ENCODE data around the gene HSDL1. TPM values are rescaled to one million over a fixed set of nuclear protein-coding genes. Genes with fewer than 3 reads are reported as not detected.

HSDL1 gene
- total and polyA plus RNA-seq, 2 of the 8 experiments (the other 6 are each of a cell fraction or from before 2014, with no cell fraction given): 25.0 to 55.7 TPM

DNA sequence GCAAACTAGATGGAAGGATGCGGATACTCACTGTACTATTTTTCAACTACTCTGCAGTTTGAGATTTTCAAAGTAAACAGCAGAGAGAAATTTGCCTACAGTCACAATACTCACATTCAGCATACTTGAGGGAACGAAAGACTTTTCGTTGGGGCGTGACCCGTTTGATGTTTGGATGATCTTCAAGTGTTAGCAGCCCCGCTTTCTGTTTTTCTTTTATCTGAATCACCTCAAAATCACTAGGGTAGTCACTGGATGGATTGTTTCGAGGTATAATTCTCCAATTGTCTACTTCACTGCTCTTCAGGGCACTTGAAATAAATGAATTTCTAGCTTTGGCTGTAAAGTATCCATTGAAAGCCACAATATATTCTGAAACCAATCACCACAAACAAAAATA lies 46.0 kb downstream of the HSDL1 start:
- Histone ChIP-seq H3K79me2 (ENCODE audit: control insufficient read depth in 1 of 2, insufficient read depth in 2 of 2, low read length in 2 of 2) (peaks cover 0 to 25% of the 10 kb centered on the region in 2 experiments; a peak in 2 of 4 replicates), H3K4me3 (ENCODE audit: extremely low read depth in 1 of 4, insufficient read depth in 2 of 4, low read depth in 3 of 4, low read length in 4 of 4) (no peak overlapping the region), H4K91ac (replicated peaks; ENCODE audit: insufficient read length, low read length) (no peak overlapping the region), H3K14ac (ENCODE audit: insufficient read length) (no peak overlapping the region), H2BK20ac (ENCODE audit: low read length) (no peak overlapping the region), H2BK12ac (ENCODE audit: low read depth, low read length) (no peak overlapping the region), H3K4me2 (ENCODE audit: insufficient read depth in 1 of 2, low read depth in 2 of 2, low read length in 2 of 2) (no peak overlapping the region), H3K23ac (ENCODE audit: insufficient read length) (no peak overlapping the region), H3K9ac (replicated peaks in 1 of 4; ENCODE audit: extremely low read depth in 1 of 4, low read depth in 3 of 4, low read length in 3 of 4) (no peak overlapping the region), H3K4me1 (replicated peaks in 1 of 4; ENCODE audit: control insufficient read depth in 3 of 4, insufficient read depth in 4 of 4, low read length in 3 of 4) (no peaks in the 10 kb centered on the region), H3K56ac (replicated peaks; ENCODE audit: insufficient read length, low read depth, low read length) (no peak overlapping the region), H2AFZ (ENCODE audit: low read length) (no peak overlapping the region), H2BK120ac (replicated peaks; ENCODE audit: low read depth, low read length) (no peak overlapping the region), H2BK5ac (ENCODE audit: low read depth, low read length) (no peak overlapping the region), H3K27me3 (replicated peaks in 1 of 4; ENCODE audit: control insufficient read depth in 3 of 4, extremely low read depth in 1 of 4, insufficient read depth in 3 of 4, low read length in 3 of 4) (no peaks in the 10 kb centered on the region), H3K18ac (ENCODE audit: extremely low read depth, low read length) (no peak overlapping the region), H4K5ac (ENCODE audit: insufficient read length, low read depth, low read length) (no peak overlapping the region), H4K20me1 (replicated peaks in 1 of 2; ENCODE audit: control insufficient read depth in 1 of 2, insufficient read depth in 2 of 2, low read length in 2 of 2) (peaks cover 2% of the 10 kb centered on the region in 2 experiments), H2BK15ac (ENCODE audit: low read length) (no peak overlapping the region), H2AK5ac (ENCODE audit: low read depth, low read length) (no peak overlapping the region), H3K79me1 (ENCODE audit: low read depth, low read length) (no peaks in the 10 kb centered on the region; the same call in 1 of the 2 replicates), H3K9me3 (ENCODE audit: insufficient read depth in 2 of 2, low read depth in 1 of 2, low read length in 1 of 2) (no peaks in the 10 kb centered on the region), H3K23me2 (ENCODE audit: low read depth, low read length) (no peaks in the 10 kb centered on the region; the same call in 1 of the 2 replicates), H4K8ac (ENCODE audit: extremely low read depth, insufficient read depth, low read length) (no peak overlapping the region), H3K4ac (replicated peaks; ENCODE audit: insufficient read length, low read depth, low read length) (no peak overlapping the region), H3K36me3 (ENCODE audit: control insufficient read depth in 2 of 4, insufficient read depth in 4 of 4, low read length in 3 of 4) (peaks cover 6 to 35% (median 17%) of the 10 kb centered on the region in 4 experiments; a peak in 7 of 8 replicates), H3K27ac (ENCODE audit: low read depth, low read length) (no peak overlapping the region)
- DNase-seq (ENCODE audit: low read depth in 1 of 2, low spot score in 2 of 2): no peak
- no peak for TF ChIP-seq SP4 (IDR thresholded peaks at IDR 0.05; ENCODE audit: low read length)
- no peak for TF ChIP-seq SIN3A (conservative IDR thresholded peaks at IDR 0.05 in 1 of 2, IDR thresholded peaks at IDR 0.05 in 1 of 2; ENCODE audit: low read depth in 1 of 2, low read length in 2 of 2)
- TF ChIP-seq KDM4A (IDR thresholded peaks at IDR 0.05; ENCODE audit: low read depth, low read length, severe bottlenecking): no peak
- no peak for TF ChIP-seq PHF8 (conservative IDR thresholded peaks at IDR 0.05; ENCODE audit: low read depth, low read length)
- TF ChIP-seq HDAC6 (IDR thresholded peaks at IDR 0.05; ENCODE audit: low read depth, low read length): no peak
- TF ChIP-seq KDM1A (IDR thresholded peaks at IDR 0.05; ENCODE audit: borderline replicate concordance, low read length): no peak
- TF ChIP-seq CTBP2 (IDR thresholded peaks at IDR 0.05; ENCODE audit: borderline replicate concordance, insufficient read depth, insufficient read length, low read length): no peak
- CTCF ChIA-PET (ENCODE audit: partially characterized antibody): interaction anchor here (2.4 to 2.8 kb wide), 2 partner anchors 15 to 44 kb away, joined by 4 to 15 read pairs; no protein-coding TSS in a partner anchor
- WGBS, 2 experiments (ENCODE audit: extremely low coverage in 1 of 2, insufficient coverage in 1 of 2, insufficient read length in 1 of 2, insufficient replicate concordance in 2 of 2, low coverage in 1 of 2, low lambda C conversion rate in 2 of 2, missing lambda C conversion rate in 1 of 2): 96% methylated on average over 7 of the region's 7 CpGs; no CpG with 5 or more reads in 1 of the 2 experiments
- POLR2A ChIA-PET (ENCODE audit: partially characterized antibody): interaction anchor here (0.7 kb wide), 1 partner anchor 609 kb away, joined by 3 read pairs; no protein-coding TSS in a partner anchor
- FAIRE-seq: no peak
